Ascending aorta (tissue), 2 donors: Measurements from ENCODE around the gene CLMP. TPM values are rescaled to one million over a fixed set of nuclear protein-coding genes. Genes with fewer than 3 reads are reported as not detected.

ENCODE experiments used
- DNase-seq, 2 donors: peaks; one replicate each; pipeline ENCODE4 v3.0.0-alpha.2; 2019; ENCODE audit warnings: low spot score in 2 of 2
- H3K27ac ChIP-seq, 2 donors: fragments of 200-600 bp; sonication (generic); one replicate each; pipeline ENCODE4 v1.5.1; 2016 to 2017; ENCODE audit warnings: mild to moderate bottlenecking in 1 of 2
- H3K27me3 ChIP-seq: fragments of 200-600 bp; sonication (generic); one replicate; pipeline ENCODE4 v1.5.1; 2017
- H3K36me3 ChIP-seq, 2 donors: fragments of 200-600 bp; sonication (generic); one replicate each; pipeline ENCODE4 v1.5.1; 2016
- H3K4me1 ChIP-seq, 2 donors: fragments of 200-600 bp; sonication (generic); one replicate each; pipeline ENCODE4 v1.5.1; 2016 to 2017; ENCODE audit warnings: mild to moderate bottlenecking in 1 of 2
- H3K4me3 ChIP-seq, 2 donors: fragments of 200-600 bp; sonication (generic); one replicate each; pipeline ENCODE4 v1.5.1; 2016 to 2017; ENCODE audit warnings: mild to moderate bottlenecking in 1 of 2
- H3K9me3 ChIP-seq, 2 donors: fragments of 200-600 bp; sonication (generic); one replicate each; pipeline ENCODE4 v1.5.1; 2016
- CTCF ChIP-seq, 3 experiments: fragments of 200-600 bp in 2 of 3; fragments of 450-650 bp in 1 of 3; sonication (generic) in 2 of 3; IDR thresholded peaks; one replicate each; pipeline ENCODE4 v1.5.1; 2016 to 2019; ENCODE audit warnings: antibody characterized with exemption in 3 of 3, mild to moderate bottlenecking in 1 of 3, moderate library complexity in 1 of 3
- intact Hi-C: fragments of 100-400 bp; cut with DNase I; formaldehyde crosslinking; loops from one replicate; pipeline ENCODE4 v1.15.1; 2023
- total RNA-seq: library from RNA; depleted of rRNA; stranded (reverse); fragments of >200 nt; gene quantifications from one replicate; pipeline ENCODE4 v1.1.0, GENCODE V29; 2016

The CLMP gene
- total RNA-seq, 1 donor from 2014 or later = 70.6 TPM

GRCh38 chr11:123086305-123086704 is 108.7 kb downstream of the CLMP start:
- Histone ChIP-seq H3K27ac (no peak overlapping the region), H3K27me3 (no peaks in the 10 kb centered on the region), H3K4me3 (no peak overlapping the region), H3K36me3 (peaks cover 5 to 34% of the 10 kb centered on the region in 2 donors), H3K9me3 (no peaks in the 10 kb centered on the region), H3K4me1 (peaks cover 0 to 2% of the 10 kb centered on the region in 2 donors)
- DNase-seq = no peak
- no peak for TF ChIP-seq CTCF (IDR thresholded peaks at IDR 0.05)
- intact Hi-C loops = no loop called here

- intact Hi-C loops = no loop called here
- no peak for DNase-seq
- H3K4me1 ChIP-seq = peaks cover 0 to 2% of the 10 kb centered on the region in 2 donors
- H3K9me3 ChIP-seq = no peaks in the 10 kb centered on the region
- TF ChIP-seq CTCF (IDR thresholded peaks at IDR 0.05) = no peak
- H3K36me3 ChIP-seq = peaks cover 5 to 34% of the 10 kb centered on the region in 2 donors
- H3K4me3 ChIP-seq = no peak overlapping the region
- no peak overlapping the region for H3K27ac ChIP-seq
- H3K27me3 ChIP-seq = no peaks in the 10 kb centered on the region
Observed at GRCh38 chr11:123085497-123085896, 109.6 kb downstream of the CLMP start.

GRCh38 chr11:123084454-123084853 is 110.6 kb downstream of the CLMP start:
- no peak for TF ChIP-seq CTCF (IDR thresholded peaks at IDR 0.05)
- H3K27me3 ChIP-seq = no peaks in the 10 kb centered on the region
- peak overlapping the region in 1 of 2 donors; percentile 48 for H3K27ac ChIP-seq
- intact Hi-C loops = no loop called here
- no peak overlapping the region for H3K4me3 ChIP-seq
- H3K4me1 ChIP-seq = peaks cover 0 to 2% of the 10 kb centered on the region in 2 donors
- no peak for DNase-seq
- no peaks in the 10 kb centered on the region for H3K9me3 ChIP-seq
- peaks cover 5 to 43% of the 10 kb centered on the region in 2 donors for H3K36me3 ChIP-seq

GRCh38 chr11:123083623-123084029 is 111.4 kb downstream of the CLMP start:
- peak; percentile 55 to 93 for DNase-seq
- H3K4me1 ChIP-seq = peaks cover 0 to 2% of the 10 kb centered on the region in 2 donors
- peak overlapping the region in 1 of 2 donors; percentile 48 for H3K27ac ChIP-seq
- no peaks in the 10 kb centered on the region for H3K27me3 ChIP-seq
- TF ChIP-seq CTCF (IDR thresholded peaks at IDR 0.05) = no peak
- H3K9me3 ChIP-seq = no peaks in the 10 kb centered on the region
- H3K4me3 ChIP-seq = no peak overlapping the region
- H3K36me3 ChIP-seq = peaks cover 5 to 43% of the 10 kb centered on the region in 2 donors
- intact Hi-C loops = no loop called here

- Histone ChIP-seq H3K4me1 (peaks cover 0 to 2% of the 10 kb centered on the region in 2 donors), H3K4me3 (no peak overlapping the region), H3K27ac (peak overlapping the region; percentile 8 to 48), H3K9me3 (no peaks in the 10 kb centered on the region), H3K36me3 (peaks cover 5 to 42% of the 10 kb centered on the region in 2 donors), H3K27me3 (no peaks in the 10 kb centered on the region)
- no peak for DNase-seq
- no peak for TF ChIP-seq CTCF (IDR thresholded peaks at IDR 0.05)
- intact Hi-C loops = no loop called here
Observed at GRCh38 chr11:123082977-123083376, 112.1 kb downstream of the CLMP start.

GRCh38 chr11:123080015-123080414 is 115.0 kb downstream of the CLMP start:
- Histone ChIP-seq H3K27me3 (no peaks in the 10 kb centered on the region), H3K4me3 (no peak overlapping the region), H3K27ac (no peak overlapping the region), H3K4me1 (peaks cover 0 to 2% of the 10 kb centered on the region in 2 donors), H3K36me3 (peaks cover 24 to 51% of the 10 kb centered on the region in 2 donors), H3K9me3 (no peaks in the 10 kb centered on the region)
- intact Hi-C loops = no loop called here
- TF ChIP-seq CTCF (IDR thresholded peaks at IDR 0.05) = no peak
- DNase-seq = no peak
